ENCODE data around the gene COL19A1.

The COL19A1 gene

DNA sequence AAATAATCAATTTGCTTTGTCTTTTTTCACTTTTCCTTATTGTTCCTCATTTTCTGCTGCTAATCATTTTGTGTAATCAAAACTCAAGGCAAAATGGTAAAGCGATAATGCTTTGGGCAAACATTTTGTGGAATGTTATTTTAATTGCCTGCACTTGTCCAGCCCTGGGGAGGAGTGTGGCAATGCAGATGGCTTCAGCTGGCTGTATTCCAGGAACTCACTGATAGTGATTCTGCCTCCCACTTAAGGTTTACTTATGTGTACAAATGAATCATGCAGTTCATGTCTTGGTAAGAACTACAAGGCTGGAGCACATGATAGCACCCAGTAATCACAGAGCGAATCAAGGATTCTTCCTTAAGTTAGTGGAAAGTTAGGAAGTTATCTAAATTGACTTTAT is 107.8 kb downstream of the COL19A1 start:
- no peak overlapping the region for H3K4me3 ChIP-seq (ENCODE audit: low read depth, low read length)
- no peak for DNase-seq (ENCODE audit: low read depth, low spot score)
- in situ Hi-C loops (cut with HindIII; ENCODE audit: low sequenced_read_pairs) = no loop called here
- TF ChIP-seq, protein P1, sequence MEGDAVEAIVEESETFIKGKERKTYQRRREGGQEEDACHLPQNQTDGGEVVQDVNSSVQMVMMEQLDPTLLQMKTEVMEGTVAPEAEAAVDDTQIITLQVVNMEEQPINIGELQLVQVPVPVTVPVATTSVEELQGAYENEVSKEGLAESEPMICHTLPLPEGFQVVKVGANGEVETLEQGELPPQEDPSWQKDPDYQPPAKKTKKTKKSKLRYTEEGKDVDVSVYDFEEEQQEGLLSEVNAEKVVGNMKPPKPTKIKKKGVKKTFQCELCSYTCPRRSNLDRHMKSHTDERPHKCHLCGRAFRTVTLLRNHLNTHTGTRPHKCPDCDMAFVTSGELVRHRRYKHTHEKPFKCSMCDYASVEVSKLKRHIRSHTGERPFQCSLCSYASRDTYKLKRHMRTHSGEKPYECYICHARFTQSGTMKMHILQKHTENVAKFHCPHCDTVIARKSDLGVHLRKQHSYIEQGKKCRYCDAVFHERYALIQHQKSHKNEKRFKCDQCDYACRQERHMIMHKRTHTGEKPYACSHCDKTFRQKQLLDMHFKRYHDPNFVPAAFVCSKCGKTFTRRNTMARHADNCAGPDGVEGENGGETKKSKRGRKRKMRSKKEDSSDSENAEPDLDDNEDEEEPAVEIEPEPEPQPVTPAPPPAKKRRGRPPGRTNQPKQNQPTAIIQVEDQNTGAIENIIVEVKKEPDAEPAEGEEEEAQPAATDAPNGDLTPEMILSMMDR (IDR thresholded peaks at IDR 0.05; ENCODE audit: low read depth, low read length) = no peak

DNA sequence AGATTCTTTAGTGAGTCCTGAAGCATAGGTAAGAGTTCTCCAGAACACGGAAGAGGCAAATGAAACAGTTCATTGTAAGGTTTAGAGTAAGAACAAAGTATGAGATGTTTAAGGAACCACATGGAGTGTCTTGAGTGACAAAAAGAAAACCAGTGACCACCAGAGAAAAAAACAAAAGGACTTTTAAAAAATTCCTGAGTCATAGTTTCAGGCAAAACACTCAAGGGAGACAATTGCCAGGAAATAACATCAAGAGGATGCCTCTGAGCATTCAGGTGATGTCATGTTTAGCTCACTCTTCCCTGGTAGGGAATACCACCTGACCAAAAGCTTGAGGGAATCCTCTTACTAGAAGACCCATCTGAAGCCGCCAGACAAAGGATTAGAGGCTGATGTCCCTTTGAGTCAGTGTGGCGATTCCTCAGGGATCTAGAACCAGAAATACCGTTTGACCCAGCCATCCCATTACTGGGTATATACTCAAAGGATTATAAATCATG is 110.3 kb downstream of the COL19A1 start:
- DNase-seq (ENCODE audit: low read depth, low spot score) = no peak
- TF ChIP-seq, protein P1 (IDR thresholded peaks at IDR 0.05; ENCODE audit: low read depth, low read length) = no peak
- no peak overlapping the region for H3K4me3 ChIP-seq (ENCODE audit: low read depth, low read length)
- in situ Hi-C loops (cut with HindIII; ENCODE audit: low sequenced_read_pairs) = no loop called here

DNA sequence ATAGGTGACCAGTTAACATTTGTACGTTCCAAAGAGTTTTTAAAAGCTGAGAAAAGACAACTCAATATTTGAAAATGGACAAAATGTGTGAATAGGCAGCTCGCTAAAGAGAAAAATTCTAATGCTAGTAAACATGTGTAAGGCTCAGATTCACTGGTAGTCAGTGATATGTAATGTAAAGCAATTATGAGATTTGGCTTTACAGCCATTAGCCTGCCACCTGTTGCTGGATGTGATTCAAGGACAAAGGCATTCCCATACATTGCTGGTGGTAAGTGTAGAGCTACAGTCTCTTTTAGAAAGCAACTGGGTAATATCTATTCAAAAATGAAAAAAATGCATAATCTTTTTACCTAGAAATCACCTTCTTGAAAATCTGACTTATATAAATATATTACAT is 114.3 kb downstream of the COL19A1 start:
- in situ Hi-C loops (cut with HindIII; ENCODE audit: low sequenced_read_pairs) = no loop called here
- no peak overlapping the region for H3K4me3 ChIP-seq (ENCODE audit: low read depth, low read length)
- DNase-seq (ENCODE audit: low read depth, low spot score) = no peak
- TF ChIP-seq, protein P1 (IDR thresholded peaks at IDR 0.05; ENCODE audit: low read depth, low read length) = no peak

DNA sequence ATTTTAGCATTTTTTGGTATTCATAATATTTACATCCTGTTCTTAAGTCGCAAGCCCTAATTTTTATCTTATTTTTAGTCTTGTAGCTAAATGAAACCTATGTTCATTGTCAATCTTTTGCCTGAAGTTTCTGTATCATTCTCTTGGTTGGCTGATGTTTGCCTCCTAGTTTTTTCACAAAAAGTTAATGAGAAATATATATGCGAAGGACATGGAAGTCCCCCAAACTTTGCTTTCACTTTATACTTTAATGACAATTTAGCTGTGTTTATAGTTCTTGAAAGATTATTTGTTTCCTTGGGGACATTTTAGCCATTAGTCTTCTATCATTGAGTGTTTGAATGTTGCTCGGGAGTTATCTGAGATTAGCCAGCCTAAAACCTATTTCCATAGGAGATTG is 118.2 kb downstream of the COL19A1 start:
- in situ Hi-C loops (cut with HindIII; ENCODE audit: low sequenced_read_pairs) = no loop called here
- DNase-seq (ENCODE audit: low read depth, low spot score) = no peak

DNA sequence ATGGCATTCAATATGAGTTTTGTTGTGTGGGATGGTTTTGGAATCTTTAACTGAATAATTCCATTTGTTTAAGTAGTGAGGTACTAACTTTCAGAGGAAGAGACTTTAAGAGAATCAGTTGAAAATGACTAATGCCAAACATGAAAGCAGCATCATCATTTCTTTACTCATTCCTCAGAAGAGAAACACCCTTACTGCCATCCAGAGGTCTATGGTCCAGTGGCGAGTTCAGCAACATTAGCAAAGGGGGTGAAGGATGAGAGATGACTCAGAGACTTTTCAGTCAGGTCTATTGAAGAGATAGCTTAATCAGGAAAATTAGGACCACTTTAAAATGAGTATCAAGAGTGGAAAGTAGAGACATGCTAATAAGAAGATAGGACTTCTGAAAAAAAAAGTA is 118.8 kb downstream of the COL19A1 start:
- TF ChIP-seq, protein P1 (IDR thresholded peaks at IDR 0.05; ENCODE audit: low read depth, low read length) = no peak
- H3K4me3 ChIP-seq (ENCODE audit: low read depth, low read length) = no peak overlapping the region
- peak; percentile 7 for DNase-seq (ENCODE audit: low read depth, low spot score)
- in situ Hi-C loops (cut with HindIII; ENCODE audit: low sequenced_read_pairs) = no loop called here

More for the DNA sequence above, 118.2 kb downstream of the COL19A1 start:
- no peak overlapping the region for H3K4me3 ChIP-seq (ENCODE audit: low read depth, low read length)
- TF ChIP-seq, protein P1 (IDR thresholded peaks at IDR 0.05; ENCODE audit: low read depth, low read length) = no peak

DNA sequence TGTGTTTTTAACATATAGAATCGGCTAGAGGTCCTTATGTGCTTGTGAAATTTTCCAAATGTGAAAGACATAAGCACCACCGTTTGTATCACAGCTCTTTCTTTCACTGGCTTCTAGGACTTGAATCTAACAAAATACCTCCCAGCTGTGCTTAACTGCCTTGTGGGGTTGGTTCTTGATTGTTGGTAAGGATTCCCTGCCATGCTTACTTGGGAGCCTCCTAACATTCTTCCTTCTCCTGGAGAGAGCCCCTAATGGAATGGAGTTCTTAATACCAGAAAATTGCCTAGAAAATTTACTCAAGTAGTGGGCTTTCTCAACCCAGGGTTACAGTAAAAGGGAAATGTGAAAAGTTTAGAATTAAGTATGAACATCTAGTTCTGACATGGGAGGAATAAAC is 121.2 kb downstream of the COL19A1 start:
- in situ Hi-C loops (cut with HindIII; ENCODE audit: low sequenced_read_pairs) = no loop called here
- no peak for DNase-seq (ENCODE audit: low read depth, low spot score)
- TF ChIP-seq, protein P1 (IDR thresholded peaks at IDR 0.05; ENCODE audit: low read depth, low read length) = no peak
- H3K4me3 ChIP-seq (ENCODE audit: low read depth, low read length) = no peak overlapping the region
